ENCODE data around the gene PPP1R3G. TPM values are rescaled to one million over a fixed set of nuclear protein-coding genes. Genes with fewer than 3 reads are reported as not detected.

The PPP1R3G gene
- total RNA-seq, 1 donor from 2014 or later = 2.1 TPM

DNA sequence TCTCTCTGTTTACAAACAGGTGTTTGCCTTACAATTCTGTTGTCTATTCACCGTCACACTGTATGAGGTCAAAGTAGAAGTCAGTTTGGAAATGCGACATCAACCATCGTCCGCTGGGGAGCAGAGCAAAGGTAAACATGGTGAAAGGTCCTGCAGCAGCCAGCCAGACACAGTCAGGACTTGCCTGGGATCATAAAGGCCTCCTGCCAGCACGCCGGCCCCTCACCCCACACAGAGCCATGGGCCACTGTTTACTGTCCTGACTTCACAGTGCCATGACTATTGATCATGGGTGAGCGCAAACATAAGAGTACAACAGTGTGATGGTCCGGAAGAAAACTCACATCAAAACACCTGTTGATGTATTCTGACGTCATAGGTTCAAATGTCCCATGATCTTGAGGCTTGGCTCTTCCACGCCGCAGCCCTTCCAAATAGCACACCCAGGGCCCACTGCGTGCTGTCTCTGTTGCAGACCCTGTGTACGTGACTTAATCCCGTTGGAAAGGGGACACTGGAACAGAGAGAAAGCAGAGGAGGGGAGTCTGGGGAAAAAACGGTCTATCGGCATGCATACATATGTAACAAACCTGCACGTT lies 16.9 kb upstream of the PPP1R3G start:
- Histone ChIP-seq H3K9ac (ENCODE audit: low read depth in 1 of 3, low read length in 3 of 3) (no peak overlapping the region), H3K36me3 (ENCODE audit: control insufficient read depth in 3 of 3, insufficient read depth in 3 of 3, low read length in 3 of 3) (no peaks in the 10 kb centered on the region), H3K4me1 (ENCODE audit: control insufficient read depth in 3 of 3, insufficient read depth in 3 of 3, low read length in 3 of 3) (no peaks in the 10 kb centered on the region), H3K27ac (ENCODE audit: low read depth, low read length) (no peak overlapping the region), H3K27me3 (ENCODE audit: control insufficient read depth in 3 of 3, insufficient read depth in 3 of 3, low read length in 3 of 3) (no peaks in the 10 kb centered on the region), H3K9me3 (ENCODE audit: control insufficient read depth in 3 of 3, low read length in 3 of 3) (peaks cover 0 to 4% (median 0%) of the 10 kb centered on the region in 3 donors), H3K4me3 (ENCODE audit: low read length in 3 of 3) (no peak overlapping the region)

DNA sequence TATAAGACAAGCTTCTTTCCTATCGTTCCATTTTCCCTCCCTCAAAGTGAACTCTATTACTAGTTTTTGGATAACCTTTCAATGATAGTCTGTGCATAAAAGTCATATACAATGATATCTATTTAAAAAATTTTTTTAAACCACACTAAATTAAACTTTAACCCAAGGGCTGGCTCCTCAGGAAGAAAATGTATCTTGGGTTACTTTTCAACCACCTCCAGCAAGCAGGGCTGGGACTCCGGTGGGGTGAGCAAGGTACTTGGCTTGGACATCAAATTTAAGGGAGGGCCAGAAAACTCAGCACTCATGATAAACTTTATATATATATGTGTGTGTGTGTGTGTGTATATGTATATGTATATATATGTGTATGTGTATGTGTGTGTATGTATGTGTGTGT lies 13.9 kb upstream of the PPP1R3G start:
- H3K4me1 ChIP-seq (ENCODE audit: control insufficient read depth in 3 of 3, insufficient read depth in 3 of 3, low read length in 3 of 3) = no peaks in the 10 kb centered on the region
- H3K27ac ChIP-seq (ENCODE audit: low read depth, low read length) = no peak overlapping the region
- no peak overlapping the region for H3K9ac ChIP-seq (ENCODE audit: low read depth in 1 of 3, low read length in 3 of 3)
- peaks cover 0 to 4% (median 0%) of the 10 kb centered on the region in 3 donors for H3K9me3 ChIP-seq (ENCODE audit: control insufficient read depth in 3 of 3, low read length in 3 of 3)
- H3K36me3 ChIP-seq (ENCODE audit: control insufficient read depth in 3 of 3, insufficient read depth in 3 of 3, low read length in 3 of 3) = no peaks in the 10 kb centered on the region
- no peak overlapping the region for H3K4me3 ChIP-seq (ENCODE audit: low read length in 3 of 3)
- no peaks in the 10 kb centered on the region for H3K27me3 ChIP-seq (ENCODE audit: control insufficient read depth in 3 of 3, insufficient read depth in 3 of 3, low read length in 3 of 3)

DNA sequence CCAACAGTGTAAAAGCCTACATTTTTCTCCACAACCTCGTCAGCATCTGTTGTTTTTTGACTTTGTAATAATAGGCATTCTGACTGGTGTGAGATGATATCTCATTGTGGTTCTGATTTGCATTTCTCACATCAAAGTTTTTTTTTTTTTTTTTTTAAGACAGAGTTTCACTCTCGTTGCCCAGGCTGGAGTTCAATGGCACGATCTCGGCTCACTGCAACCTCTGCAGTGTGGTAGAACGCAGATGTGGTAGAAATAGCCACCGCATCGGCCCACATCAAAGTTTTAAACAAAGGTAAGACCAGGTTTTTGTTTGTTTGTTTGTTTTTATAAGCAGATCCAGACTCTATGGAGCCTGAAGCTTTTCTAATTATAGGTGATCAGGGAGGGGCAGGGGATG lies 12.7 kb upstream of the PPP1R3G start:
- no peak overlapping the region for H3K27ac ChIP-seq (ENCODE audit: low read depth, low read length)
- no peaks in the 10 kb centered on the region for H3K36me3 ChIP-seq (ENCODE audit: control insufficient read depth in 3 of 3, insufficient read depth in 3 of 3, low read length in 3 of 3)
- no peak overlapping the region for H3K9ac ChIP-seq (ENCODE audit: low read depth in 1 of 3, low read length in 3 of 3)
- H3K4me3 ChIP-seq (ENCODE audit: low read length in 3 of 3) = no peak overlapping the region
- H3K4me1 ChIP-seq (ENCODE audit: control insufficient read depth in 3 of 3, insufficient read depth in 3 of 3, low read length in 3 of 3) = no peaks in the 10 kb centered on the region
- no peaks in the 10 kb centered on the region for H3K27me3 ChIP-seq (ENCODE audit: control insufficient read depth in 3 of 3, insufficient read depth in 3 of 3, low read length in 3 of 3)
- no peaks in the 10 kb centered on the region for H3K9me3 ChIP-seq (ENCODE audit: control insufficient read depth in 3 of 3, low read length in 3 of 3)

DNA sequence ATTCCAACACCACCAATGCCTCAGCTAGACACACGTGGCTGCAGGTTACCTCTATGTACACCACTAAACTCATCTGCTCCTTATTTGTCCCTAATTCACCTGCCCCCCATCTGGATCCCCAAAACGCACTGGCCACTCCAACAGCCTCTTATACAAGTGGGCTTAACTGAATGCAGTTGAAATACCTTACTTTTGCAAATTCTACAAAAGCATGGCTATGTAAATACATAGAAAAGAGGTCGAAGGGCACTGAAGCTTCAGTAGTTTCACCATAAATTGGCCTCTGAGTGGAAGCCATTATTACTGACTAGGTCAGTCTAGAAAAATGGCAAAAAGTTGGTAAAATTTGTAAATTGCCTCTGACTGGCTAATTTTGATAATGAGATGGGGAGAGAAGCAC lies 11.1 kb upstream of the PPP1R3G start:
- Histone ChIP-seq H3K36me3 (ENCODE audit: control insufficient read depth in 3 of 3, insufficient read depth in 3 of 3, low read length in 3 of 3) (no peaks in the 10 kb centered on the region), H3K4me3 (ENCODE audit: low read length in 3 of 3) (no peak overlapping the region), H3K9ac (ENCODE audit: low read depth in 1 of 3, low read length in 3 of 3) (no peak overlapping the region), H3K9me3 (ENCODE audit: control insufficient read depth in 3 of 3, low read length in 3 of 3) (no peaks in the 10 kb centered on the region), H3K27ac (ENCODE audit: low read depth, low read length) (no peak overlapping the region), H3K4me1 (ENCODE audit: control insufficient read depth in 3 of 3, insufficient read depth in 3 of 3, low read length in 3 of 3) (no peaks in the 10 kb centered on the region), H3K27me3 (ENCODE audit: control insufficient read depth in 3 of 3, insufficient read depth in 3 of 3, low read length in 3 of 3) (no peaks in the 10 kb centered on the region)

DNA sequence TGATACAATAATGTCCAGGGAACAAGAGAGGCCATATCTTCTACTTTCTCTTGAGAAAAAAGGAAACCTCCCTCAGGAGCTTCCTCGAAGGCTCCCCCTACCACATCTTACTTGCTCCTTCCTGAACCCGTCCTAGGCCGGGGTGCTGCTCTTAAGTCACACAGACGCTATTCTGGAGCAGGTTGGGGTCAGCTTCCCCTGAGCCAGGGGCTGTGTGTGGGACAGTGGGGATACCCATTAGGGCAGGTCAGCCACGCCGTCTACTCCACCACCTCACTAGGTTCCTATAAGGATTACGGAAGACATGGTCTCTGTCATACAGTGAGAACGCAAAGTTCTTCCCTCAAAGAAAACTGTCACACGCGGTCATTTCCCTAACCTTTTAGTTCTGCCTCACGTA lies 8.2 kb upstream of the PPP1R3G start:
- no peaks in the 10 kb centered on the region for H3K36me3 ChIP-seq (ENCODE audit: control insufficient read depth in 3 of 3, insufficient read depth in 3 of 3, low read length in 3 of 3)
- no peak overlapping the region for H3K4me3 ChIP-seq (ENCODE audit: low read length in 3 of 3)
- no peak overlapping the region for H3K27ac ChIP-seq (ENCODE audit: low read depth, low read length)
- H3K9ac ChIP-seq (ENCODE audit: low read depth in 1 of 3, low read length in 3 of 3) = no peak overlapping the region
- no peaks in the 10 kb centered on the region for H3K9me3 ChIP-seq (ENCODE audit: control insufficient read depth in 3 of 3, low read length in 3 of 3)
- H3K4me1 ChIP-seq (ENCODE audit: control insufficient read depth in 3 of 3, insufficient read depth in 3 of 3, low read length in 3 of 3) = no peaks in the 10 kb centered on the region
- no peaks in the 10 kb centered on the region for H3K27me3 ChIP-seq (ENCODE audit: control insufficient read depth in 3 of 3, insufficient read depth in 3 of 3, low read length in 3 of 3)

DNA sequence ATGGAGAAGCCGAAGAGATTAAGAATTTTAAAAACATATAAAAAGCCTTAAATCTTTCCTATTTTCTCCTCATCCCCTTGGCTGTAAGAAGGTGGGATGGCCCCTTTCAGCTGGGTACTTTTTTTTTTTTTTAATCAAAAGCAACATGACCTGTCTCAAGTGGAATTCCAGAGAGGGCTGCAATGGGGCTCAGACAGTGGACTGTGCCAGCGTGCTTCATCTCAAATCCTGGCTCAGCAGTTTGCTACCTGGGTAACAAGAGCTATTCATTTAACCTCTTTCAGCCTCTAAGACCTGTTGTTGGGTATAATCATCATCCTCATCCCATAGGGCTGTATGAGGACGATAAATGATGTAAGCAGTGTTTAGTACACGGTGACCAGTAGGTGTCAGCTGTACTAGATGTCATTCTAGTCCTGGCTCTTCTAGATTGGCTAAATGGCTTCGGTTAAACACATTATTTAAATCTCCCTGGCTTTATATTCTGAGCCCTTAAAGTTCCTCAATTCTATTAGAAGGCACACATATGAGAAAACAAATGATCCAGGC lies 6.9 kb upstream of the PPP1R3G start:
- H3K9me3 ChIP-seq (ENCODE audit: control insufficient read depth in 3 of 3, low read length in 3 of 3) = no peaks in the 10 kb centered on the region
- no peak overlapping the region for H3K9ac ChIP-seq (ENCODE audit: low read depth in 1 of 3, low read length in 3 of 3)
- H3K4me1 ChIP-seq (ENCODE audit: control insufficient read depth in 3 of 3, insufficient read depth in 3 of 3, low read length in 3 of 3) = no peaks in the 10 kb centered on the region
- no peak overlapping the region for H3K27ac ChIP-seq (ENCODE audit: low read depth, low read length)
- no peaks in the 10 kb centered on the region for H3K27me3 ChIP-seq (ENCODE audit: control insufficient read depth in 3 of 3, insufficient read depth in 3 of 3, low read length in 3 of 3)
- no peaks in the 10 kb centered on the region for H3K36me3 ChIP-seq (ENCODE audit: control insufficient read depth in 3 of 3, insufficient read depth in 3 of 3, low read length in 3 of 3)
- no peak overlapping the region for H3K4me3 ChIP-seq (ENCODE audit: low read length in 3 of 3)

DNA sequence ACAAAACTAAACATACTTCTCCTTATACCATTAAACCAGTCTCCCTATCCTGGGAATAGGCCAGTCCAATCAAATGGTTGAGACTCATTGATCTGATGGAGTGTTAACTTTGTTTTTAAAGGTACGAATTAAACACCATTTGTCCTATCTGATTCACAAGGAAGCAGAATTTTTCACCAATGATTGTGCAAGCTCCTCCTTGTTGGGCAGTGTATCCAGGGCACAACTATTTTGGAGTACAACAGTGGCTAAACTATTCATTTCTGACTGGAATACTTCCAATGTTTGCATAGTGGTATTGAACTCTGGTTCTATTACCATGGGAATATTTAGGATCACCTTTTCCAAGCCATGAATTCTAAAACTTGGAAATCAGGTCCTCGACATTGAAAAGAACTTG lies 5.4 kb upstream of the PPP1R3G start:
- H3K9me3 ChIP-seq (ENCODE audit: control insufficient read depth in 3 of 3, low read length in 3 of 3) = no peaks in the 10 kb centered on the region
- no peak overlapping the region for H3K9ac ChIP-seq (ENCODE audit: low read depth in 1 of 3, low read length in 3 of 3)
- no peak overlapping the region for H3K27ac ChIP-seq (ENCODE audit: low read depth, low read length)
- H3K36me3 ChIP-seq (ENCODE audit: control insufficient read depth in 3 of 3, insufficient read depth in 3 of 3, low read length in 3 of 3) = no peaks in the 10 kb centered on the region
- H3K4me1 ChIP-seq (ENCODE audit: control insufficient read depth in 3 of 3, insufficient read depth in 3 of 3, low read length in 3 of 3) = peaks cover 0 to 1% (median 1%) of the 10 kb centered on the region in 3 donors
- H3K27me3 ChIP-seq (ENCODE audit: control insufficient read depth in 3 of 3, insufficient read depth in 3 of 3, low read length in 3 of 3) = peaks cover 0 to 2% (median 0%) of the 10 kb centered on the region in 3 donors
- no peak overlapping the region for H3K4me3 ChIP-seq (ENCODE audit: low read length in 3 of 3)

DNA sequence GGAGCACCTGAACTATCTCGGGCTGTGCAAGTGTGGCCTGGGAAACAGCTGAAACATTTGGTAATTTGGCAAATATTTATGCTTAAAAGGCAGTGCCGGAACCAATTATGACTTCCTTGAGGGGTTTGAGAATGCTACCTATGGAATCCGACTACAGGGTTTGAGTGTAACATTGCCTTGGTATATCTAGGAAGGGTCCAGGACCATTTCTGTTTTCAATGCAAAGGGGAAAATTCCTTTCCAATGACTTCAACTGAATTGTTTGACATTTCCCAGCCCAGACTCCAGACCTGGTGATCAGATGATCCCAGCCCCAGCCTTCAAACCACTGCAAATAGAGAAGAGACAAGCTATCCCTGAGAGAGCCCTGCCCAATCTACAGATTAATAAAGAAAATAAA lies 4.6 kb upstream of the PPP1R3G start:
- no peak overlapping the region for H3K4me3 ChIP-seq (ENCODE audit: low read length in 3 of 3)
- peaks cover 0 to 5% (median 0%) of the 10 kb centered on the region in 3 donors for H3K27me3 ChIP-seq (ENCODE audit: control insufficient read depth in 3 of 3, insufficient read depth in 3 of 3, low read length in 3 of 3)
- H3K27ac ChIP-seq (ENCODE audit: low read depth, low read length) = no peak overlapping the region
- no peak overlapping the region for H3K9ac ChIP-seq (ENCODE audit: low read depth in 1 of 3, low read length in 3 of 3)
- H3K4me1 ChIP-seq (ENCODE audit: control insufficient read depth in 3 of 3, insufficient read depth in 3 of 3, low read length in 3 of 3) = peaks cover 0 to 7% (median 4%) of the 10 kb centered on the region in 3 donors
- no peaks in the 10 kb centered on the region for H3K36me3 ChIP-seq (ENCODE audit: control insufficient read depth in 3 of 3, insufficient read depth in 3 of 3, low read length in 3 of 3)
- no peaks in the 10 kb centered on the region for H3K9me3 ChIP-seq (ENCODE audit: control insufficient read depth in 3 of 3, low read length in 3 of 3)

DNA sequence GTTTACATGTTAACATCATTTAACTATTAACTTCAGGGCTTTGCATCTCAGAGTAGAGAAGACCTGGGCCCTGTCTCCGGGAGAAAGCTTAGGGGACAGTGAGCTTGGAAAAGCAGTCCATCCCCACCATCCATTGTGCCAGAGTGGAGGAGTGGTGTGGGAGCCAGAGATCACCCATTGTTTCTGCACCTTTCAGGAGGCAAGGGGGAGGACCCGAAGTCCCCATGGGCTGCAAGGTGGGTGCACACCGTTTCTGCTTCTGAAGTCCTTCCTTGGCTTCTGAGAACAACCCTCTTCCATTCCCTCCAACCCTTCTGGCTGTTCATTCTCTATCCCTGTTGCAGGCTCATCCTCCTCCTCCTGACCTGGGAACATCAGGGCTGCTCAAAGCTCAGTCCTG lies 4.0 kb upstream of the PPP1R3G start:
- no peak overlapping the region for H3K4me3 ChIP-seq (ENCODE audit: low read length in 3 of 3)
- no peak overlapping the region for H3K27ac ChIP-seq (ENCODE audit: low read depth, low read length)
- peaks cover 5 to 11% (median 8%) of the 10 kb centered on the region in 3 donors for H3K4me1 ChIP-seq (ENCODE audit: control insufficient read depth in 3 of 3, insufficient read depth in 3 of 3, low read length in 3 of 3)
- H3K9ac ChIP-seq (ENCODE audit: low read depth in 1 of 3, low read length in 3 of 3) = no peak overlapping the region
- H3K36me3 ChIP-seq (ENCODE audit: control insufficient read depth in 3 of 3, insufficient read depth in 3 of 3, low read length in 3 of 3) = no peaks in the 10 kb centered on the region
- no peaks in the 10 kb centered on the region for H3K9me3 ChIP-seq (ENCODE audit: control insufficient read depth in 3 of 3, low read length in 3 of 3)
- H3K27me3 ChIP-seq (ENCODE audit: control insufficient read depth in 3 of 3, insufficient read depth in 3 of 3, low read length in 3 of 3) = peaks cover 2 to 10% (median 2%) of the 10 kb centered on the region in 3 donors

DNA sequence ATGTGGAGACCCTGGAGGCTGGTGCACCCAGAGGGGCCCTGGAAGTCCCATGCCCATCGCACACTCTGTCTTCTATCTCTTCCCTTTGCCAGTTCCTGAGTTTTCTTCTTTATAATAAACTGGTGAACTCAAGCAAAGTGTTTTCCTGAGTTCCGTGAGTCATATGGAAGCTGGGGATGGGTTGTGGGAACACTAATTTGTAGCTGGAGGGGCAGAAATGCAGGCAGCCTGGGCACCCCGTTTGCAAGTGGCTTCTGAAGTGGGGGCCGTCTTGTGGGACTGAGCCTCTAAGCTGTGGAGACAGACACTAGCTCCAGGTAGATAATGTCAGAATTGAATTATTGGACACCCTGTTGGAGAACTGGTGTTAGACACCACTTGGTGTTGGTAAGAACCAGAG lies 3.2 kb upstream of the PPP1R3G start:
- no peak overlapping the region for H3K9ac ChIP-seq (ENCODE audit: low read depth in 1 of 3, low read length in 3 of 3)
- peaks cover 7 to 14% (median 11%) of the 10 kb centered on the region in 3 donors for H3K4me1 ChIP-seq (ENCODE audit: control insufficient read depth in 3 of 3, insufficient read depth in 3 of 3, low read length in 3 of 3)
- H3K9me3 ChIP-seq (ENCODE audit: control insufficient read depth in 3 of 3, low read length in 3 of 3) = no peaks in the 10 kb centered on the region
- H3K4me3 ChIP-seq (ENCODE audit: low read length in 3 of 3) = no peak overlapping the region
- H3K36me3 ChIP-seq (ENCODE audit: control insufficient read depth in 3 of 3, insufficient read depth in 3 of 3, low read length in 3 of 3) = no peaks in the 10 kb centered on the region
- H3K27ac ChIP-seq (ENCODE audit: low read depth, low read length) = no peak overlapping the region
- H3K27me3 ChIP-seq (ENCODE audit: control insufficient read depth in 3 of 3, insufficient read depth in 3 of 3, low read length in 3 of 3) = peaks cover 4 to 18% (median 7%) of the 10 kb centered on the region in 3 donors
